ENCODE data around the gene PRDX6. TPM values are rescaled to one million over a fixed set of nuclear protein-coding genes. Genes with fewer than 3 reads are reported as not detected.

Gene PRDX6
- total RNA-seq, 2 donors from 2014 or later: 308 to 637 TPM

GRCh38 chr1:173523329-173523728 is 46.2 kb downstream of the PRDX6 start:
- H3K9me3 ChIP-seq: no peaks in the 10 kb centered on the region
- H3K9ac ChIP-seq (ENCODE audit: low read depth in 2 of 2, low read length in 2 of 2): no peak overlapping the region
- no peak overlapping the region for H3K27ac ChIP-seq
- H3K4me1 ChIP-seq: no peaks in the 10 kb centered on the region
- no peak overlapping the region for H3K4me3 ChIP-seq
- no peaks in the 10 kb centered on the region for H3K27me3 ChIP-seq
- intact Hi-C loops (cut with DNase I): no loop called here
- TF ChIP-seq, protein P1, sequence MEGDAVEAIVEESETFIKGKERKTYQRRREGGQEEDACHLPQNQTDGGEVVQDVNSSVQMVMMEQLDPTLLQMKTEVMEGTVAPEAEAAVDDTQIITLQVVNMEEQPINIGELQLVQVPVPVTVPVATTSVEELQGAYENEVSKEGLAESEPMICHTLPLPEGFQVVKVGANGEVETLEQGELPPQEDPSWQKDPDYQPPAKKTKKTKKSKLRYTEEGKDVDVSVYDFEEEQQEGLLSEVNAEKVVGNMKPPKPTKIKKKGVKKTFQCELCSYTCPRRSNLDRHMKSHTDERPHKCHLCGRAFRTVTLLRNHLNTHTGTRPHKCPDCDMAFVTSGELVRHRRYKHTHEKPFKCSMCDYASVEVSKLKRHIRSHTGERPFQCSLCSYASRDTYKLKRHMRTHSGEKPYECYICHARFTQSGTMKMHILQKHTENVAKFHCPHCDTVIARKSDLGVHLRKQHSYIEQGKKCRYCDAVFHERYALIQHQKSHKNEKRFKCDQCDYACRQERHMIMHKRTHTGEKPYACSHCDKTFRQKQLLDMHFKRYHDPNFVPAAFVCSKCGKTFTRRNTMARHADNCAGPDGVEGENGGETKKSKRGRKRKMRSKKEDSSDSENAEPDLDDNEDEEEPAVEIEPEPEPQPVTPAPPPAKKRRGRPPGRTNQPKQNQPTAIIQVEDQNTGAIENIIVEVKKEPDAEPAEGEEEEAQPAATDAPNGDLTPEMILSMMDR (IDR thresholded peaks at IDR 0.05): no peak
- no peak for DNase-seq
- H3K36me3 ChIP-seq: no peaks in the 10 kb centered on the region

DNA sequence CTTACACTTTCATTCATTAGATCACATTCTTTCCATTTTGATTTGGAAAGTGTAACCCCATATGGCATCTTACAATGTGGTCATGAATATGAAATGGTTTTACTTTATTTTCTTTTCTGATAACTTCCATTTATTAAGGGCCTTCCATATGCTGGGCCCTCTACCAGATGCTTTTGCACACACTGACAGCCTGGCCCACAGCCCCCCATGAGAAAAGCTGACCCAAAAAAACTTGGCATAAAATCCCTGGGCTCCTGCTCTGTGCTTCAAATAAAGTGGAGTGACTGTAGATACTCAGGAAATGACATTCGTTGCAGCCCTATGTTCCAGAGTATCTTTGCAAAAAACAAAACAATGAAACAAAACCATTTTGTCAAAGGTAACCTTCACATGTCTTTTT is 48.8 kb downstream of the PRDX6 start:
- TF ChIP-seq, protein P1 (IDR thresholded peaks at IDR 0.05): no peak
- H3K9ac ChIP-seq (ENCODE audit: low read depth in 2 of 2, low read length in 2 of 2): no peak overlapping the region
- intact Hi-C loops (cut with DNase I): no loop called here

GRCh38 chr1:173527151-173527826 is 50.2 kb downstream of the PRDX6 start:
- intact Hi-C loops (cut with DNase I): no loop called here
- no peak overlapping the region for H3K4me3 ChIP-seq
- no peaks in the 10 kb centered on the region for H3K36me3 ChIP-seq
- no peak overlapping the region for H3K9ac ChIP-seq (ENCODE audit: low read depth in 2 of 2, low read length in 2 of 2)
- no peaks in the 10 kb centered on the region for H3K27me3 ChIP-seq
- no peaks in the 10 kb centered on the region for H3K4me1 ChIP-seq
- TF ChIP-seq, protein P1 (IDR thresholded peaks at IDR 0.05): no peak
- no peaks in the 10 kb centered on the region for H3K9me3 ChIP-seq
- no peak for DNase-seq
- H3K27ac ChIP-seq: no peak overlapping the region

More for the DNA sequence above, 48.8 kb downstream of the PRDX6 start:
- no peak overlapping the region for H3K4me3 ChIP-seq
- no peaks in the 10 kb centered on the region for H3K36me3 ChIP-seq
- no peak overlapping the region for H3K27ac ChIP-seq
- no peaks in the 10 kb centered on the region for H3K27me3 ChIP-seq
- no peaks in the 10 kb centered on the region for H3K9me3 ChIP-seq
- H3K4me1 ChIP-seq: no peaks in the 10 kb centered on the region
- DNase-seq: no peak

DNA sequence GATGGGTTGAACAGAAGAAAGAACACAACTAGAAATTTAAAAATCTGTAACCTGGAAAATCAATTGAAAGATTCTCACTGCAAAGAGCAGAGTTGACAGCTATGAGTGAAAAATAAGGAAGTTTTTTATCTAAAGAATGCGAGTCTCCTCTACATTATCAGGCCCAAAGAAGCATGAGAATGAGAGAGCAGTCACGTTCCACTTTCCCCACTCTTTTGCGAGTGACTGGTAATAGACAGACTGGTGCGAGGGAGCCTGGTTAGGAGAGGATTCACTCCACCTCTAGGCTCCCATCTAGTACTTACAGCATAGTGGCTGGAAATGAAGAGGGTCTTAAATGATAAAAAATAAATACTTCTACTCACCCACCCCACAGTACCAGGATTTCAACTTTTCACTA is 52.0 kb downstream of the PRDX6 start:
- no peaks in the 10 kb centered on the region for H3K4me1 ChIP-seq
- no peaks in the 10 kb centered on the region for H3K9me3 ChIP-seq
- no peaks in the 10 kb centered on the region for H3K27me3 ChIP-seq
- no peak overlapping the region for H3K4me3 ChIP-seq
- DNase-seq: no peak
- intact Hi-C loops (cut with DNase I): no loop called here
- TF ChIP-seq, protein P1 (IDR thresholded peaks at IDR 0.05): no peak
- no peak overlapping the region for H3K27ac ChIP-seq
- no peak overlapping the region for H3K9ac ChIP-seq (ENCODE audit: low read depth in 2 of 2, low read length in 2 of 2)
- no peaks in the 10 kb centered on the region for H3K36me3 ChIP-seq

GRCh38 chr1:173530795-173531693 is 53.9 kb downstream of the PRDX6 start:
- Histone ChIP-seq H3K9me3 (no peaks in the 10 kb centered on the region), H3K4me3 (no peak overlapping the region), H3K36me3 (no peaks in the 10 kb centered on the region), H3K9ac (ENCODE audit: low read depth in 2 of 2, low read length in 2 of 2) (no peak overlapping the region), H3K27ac (no peak overlapping the region), H3K27me3 (no peaks in the 10 kb centered on the region), H3K4me1 (no peaks in the 10 kb centered on the region)
- TF ChIP-seq, protein P1 (IDR thresholded peaks at IDR 0.05): no peak
- DNase-seq: no peak
- intact Hi-C loops (cut with DNase I): no loop called here
